Measurements from ENCODE around the gene IP6K1. TPM values are rescaled to one million over a fixed set of nuclear protein-coding genes. Genes with fewer than 3 reads are reported as not detected.

IP6K1 gene
- total and polyA plus RNA-seq, 2 experiments from 2014 or later, result 10.7 to 35.5 TPM

- Mint-ChIP-seq H3K27ac (no peak overlapping the region), H3K9me3 (no peaks in the 10 kb centered on the region), H3K4me3 (no peak overlapping the region), H3K27me3 (ENCODE audit: insufficient read depth, low read depth, poor library complexity) (peaks cover 4% of the 10 kb centered on the region), H3K4me1 (no peaks in the 10 kb centered on the region), H3K36me3 (ENCODE audit: low read depth) (peaks cover 50% of the 10 kb centered on the region)
- DNase-seq (ENCODE audit: low spot score) (no peak), ATAC-seq (no peak)
- Histone ChIP-seq H4K20me1 (replicated peaks; ENCODE audit: insufficient read depth) (0 out of 2 replicates have a peak, but pooled peaks cover 5% of the 10 kb centered on the region), H3K27me3 (ENCODE audit: insufficient read depth) (no peaks in the 10 kb centered on the region), H3K4me3 (no peak overlapping the region), H2AFZ (no peak overlapping the region), H3F3A (replicated peaks; ENCODE audit: low read depth) (peaks cover 5% of the 10 kb centered on the region; the same call in 1 of the 2 replicates), H3K79me2 (replicated peaks; ENCODE audit: insufficient read depth) (no peaks in the 10 kb centered on the region), H3K4me2 (no peak overlapping the region), H3K9me2 (ENCODE audit: insufficient read depth) (no peaks in the 10 kb centered on the region), H3K36me3 (ENCODE audit: insufficient read depth) (peaks cover 15% of the 10 kb centered on the region), H3K4me1 (ENCODE audit: insufficient read depth) (no peaks in the 10 kb centered on the region), H3K27ac (ENCODE audit: low read depth) (no peak overlapping the region)
- no peak for TF ChIP-seq POLR2AphosphoS5 (IDR thresholded peaks at IDR 0.05; ENCODE audit: low read depth)
- TF ChIP-seq JUNB (IDR thresholded peaks at IDR 0.05; ENCODE audit: unreplicated experiment), result no peak
- TF ChIP-seq EZH2phosphoT487 (IDR thresholded peaks at IDR 0.05; ENCODE audit: unreplicated experiment), result no peak
- TF ChIP-seq NANOG (IDR thresholded peaks at IDR 0.05; ENCODE audit: borderline replicate concordance), result no peak
- no peak for TF ChIP-seq CTCF (conservative IDR thresholded peaks at IDR 0.05; ENCODE audit: low read depth in 2 of 2)
- no peak for TF ChIP-seq ZNF114 (CRISPR knock-in tag; IDR thresholded peaks at IDR 0.05)
These were observed 53.7 kb downstream of the IP6K1 start for GRCh38 chr3:49732597-49732996.

- Histone ChIP-seq H3F3A (replicated peaks; ENCODE audit: low read depth) (peaks cover 10% of the 10 kb centered on the region; the same call in 1 of the 2 replicates), H3K4me1 (ENCODE audit: insufficient read depth) (no peaks in the 10 kb centered on the region), H3K27me3 (ENCODE audit: insufficient read depth) (no peaks in the 10 kb centered on the region), H3K27ac (ENCODE audit: low read depth) (no peak overlapping the region), H3K4me2 (no peak overlapping the region), H4K20me1 (replicated peaks; ENCODE audit: insufficient read depth) (0 out of 2 replicates have a peak, but pooled peaks cover 5% of the 10 kb centered on the region), H3K9me2 (ENCODE audit: insufficient read depth) (no peaks in the 10 kb centered on the region), H2AFZ (no peak overlapping the region), H3K4me3 (no peak overlapping the region), H3K36me3 (ENCODE audit: insufficient read depth) (peaks cover 15% of the 10 kb centered on the region), H3K79me2 (replicated peaks; ENCODE audit: insufficient read depth) (no peaks in the 10 kb centered on the region)
- ATAC-seq (no peak), DNase-seq (ENCODE audit: low spot score) (no peak)
- no peaks in the 10 kb centered on the region for H3K4me1 Mint-ChIP-seq
- peaks cover 3% of the 10 kb centered on the region for H3K27me3 Mint-ChIP-seq (ENCODE audit: insufficient read depth, low read depth, poor library complexity)
- H3K27ac Mint-ChIP-seq, result no peak overlapping the region
- no peaks in the 10 kb centered on the region for H3K9me3 Mint-ChIP-seq
- no peak overlapping the region for H3K4me3 Mint-ChIP-seq
- peaks cover 35% of the 10 kb centered on the region for H3K36me3 Mint-ChIP-seq (ENCODE audit: low read depth)
- TF ChIP-seq POLR2AphosphoS5 (IDR thresholded peaks at IDR 0.05; ENCODE audit: low read depth), result no peak
- no peak for TF ChIP-seq ZNF331 (CRISPR knock-in tag; IDR thresholded peaks at IDR 0.05; ENCODE audit: low read depth)
- no peak for TF ChIP-seq REST (IDR thresholded peaks at IDR 0.05; ENCODE audit: unreplicated experiment)
- no peak for TF ChIP-seq JUNB (IDR thresholded peaks at IDR 0.05; ENCODE audit: unreplicated experiment)
- no peak for TF ChIP-seq EZH2 (IDR thresholded peaks at IDR 0.05; ENCODE audit: low read depth, unreplicated experiment)
- TF ChIP-seq STAT1 (IDR thresholded peaks at IDR 0.05; ENCODE audit: unreplicated experiment), result no peak
- TF ChIP-seq EZH2phosphoT487 (IDR thresholded peaks at IDR 0.05; ENCODE audit: unreplicated experiment), result no peak
- no peak for TF ChIP-seq NANOG (IDR thresholded peaks at IDR 0.05; ENCODE audit: borderline replicate concordance)
- TF ChIP-seq ZNF114 (CRISPR knock-in tag; IDR thresholded peaks at IDR 0.05), result no peak
These were observed 56.3 kb downstream of the IP6K1 start for GRCh38 chr3:49729966-49730609.

All from GM23338 (cell line).